ENCODE data around the gene RPS6KA2.

The RPS6KA2 gene

GRCh38 chr6:166438211-166438861 lies 188.7 kb downstream of the RPS6KA2 start:
- DNase-seq, result no peak

GRCh38 chr6:166437661-166438060 lies 189.4 kb downstream of the RPS6KA2 start:
- no peak for DNase-seq

GRCh38 chr6:166436195-166437139 lies 190.6 kb downstream of the RPS6KA2 start:
- DNase-seq, result no peak

- DNase-seq, result peak; percentile 55
Measured at GRCh38 chr6:166435574-166435973, 191.5 kb downstream of the RPS6KA2 start.

- DNase-seq, result no peak
Measured at GRCh38 chr6:166434336-166434735, 192.7 kb downstream of the RPS6KA2 start.

- DNase-seq, result no peak
Measured at GRCh38 chr6:166433096-166433495, 194.0 kb downstream of the RPS6KA2 start.

GRCh38 chr6:166430269-166430668 lies 196.8 kb downstream of the RPS6KA2 start:
- DNase-seq, result no peak

GRCh38 chr6:166424431-166424830 lies 202.6 kb downstream of the RPS6KA2 start:
- DNase-seq, result no peak

- DNase-seq, result no peak
Measured at GRCh38 chr6:166423781-166424180, 203.3 kb downstream of the RPS6KA2 start.

GRCh38 chr6:166423051-166423745 lies 203.9 kb downstream of the RPS6KA2 start:
- DNase-seq, result no peak

GRCh38 chr6:166422201-166422940 lies 204.7 kb downstream of the RPS6KA2 start:
- no peak for DNase-seq

GRCh38 chr6:166420351-166420750 lies 206.7 kb downstream of the RPS6KA2 start:
- DNase-seq, result no peak

GRCh38 chr6:166419717-166420116 lies 207.3 kb downstream of the RPS6KA2 start:
- DNase-seq, result no peak

- peak; percentile 62 for DNase-seq
Measured at GRCh38 chr6:166419286-166419685, 207.8 kb downstream of the RPS6KA2 start.

- peak; percentile 33 for DNase-seq
Measured at GRCh38 chr6:166418691-166419143, 208.3 kb downstream of the RPS6KA2 start.

GRCh38 chr6:166417285-166417691 lies 209.8 kb downstream of the RPS6KA2 start:
- peak; percentile 79 for DNase-seq

GRCh38 chr6:166415833-166416347 lies 211.2 kb downstream of the RPS6KA2 start:
- DNase-seq, result no peak

- DNase-seq, result no peak
Measured at GRCh38 chr6:166415306-166415705, 211.7 kb downstream of the RPS6KA2 start.

- DNase-seq, result peak; percentile 33
Measured at GRCh38 chr6:166413491-166413951, 213.5 kb downstream of the RPS6KA2 start.

- DNase-seq, result no peak
Measured at GRCh38 chr6:166412911-166413384, 214.1 kb downstream of the RPS6KA2 start.

GRCh38 chr6:166412156-166412910 lies 214.7 kb downstream of the RPS6KA2 start:
- DNase-seq, result no peak

All from activated T-cell treated with anti-CD3 and anti-CD28 coated beads, Interleukin-2, amount 50 U/mL, for 1 hour (primary cell).